Kidney (tissue), 14 donors: ENCODE results near the gene VEZF1. TPM values are rescaled to one million over a fixed set of nuclear protein-coding genes. Genes with fewer than 3 reads are reported as not detected.

Experiments used
- DNase-seq, 5 donors: peaks; one replicate each; pipeline ENCODE4 v3.0.0-alpha.2; 2013 to 2020
- FAIRE-seq: peaks from 2 replicates; lab custom pipeline; 2012; peaks lifted over from hg19 to GRCh38; lab: Jason Lieb, UNC
- H3K27ac ChIP-seq, 2 donors: one replicate each; pipeline ENCODE4 v1.7.0; 2013; ENCODE audit warnings: low read depth in 2 of 2, low read length in 2 of 2, inconsistent platforms in 1 of 2
- H3K27me3 ChIP-seq: one replicate; pipeline ENCODE4 v1.7.1; 2013; ENCODE audit warnings: low read length, inconsistent platforms; ENCODE audit not compliant: control insufficient read depth, insufficient read depth
- H3K36me3 ChIP-seq, 3 donors: one replicate each; pipeline versions ENCODE4 v1.7.0 to v1.7.1; 2013; ENCODE audit warnings: low read length in 3 of 3, control low read depth in 1 of 3, inconsistent platforms in 1 of 3; ENCODE audit not compliant: insufficient read depth in 3 of 3, control insufficient read depth in 2 of 3
- H3K4me1 ChIP-seq, 3 donors: one replicate each; pipeline versions ENCODE4 v1.7.0 to v1.7.1; 2013; ENCODE audit warnings: low read length in 3 of 3, inconsistent platforms in 1 of 3, low read depth in 1 of 3; ENCODE audit not compliant: control insufficient read depth in 2 of 3, insufficient read depth in 2 of 3
- H3K4me3 ChIP-seq, 3 donors: one replicate each; pipeline versions ENCODE4 v1.7.0 to v1.8.1; 2013; ENCODE audit warnings: low read length in 3 of 3, control low read depth in 1 of 3, inconsistent platforms in 1 of 3
- H3K9ac ChIP-seq, 3 donors: one replicate each; pipeline versions ENCODE4 v1.7.0 to v1.7.1; 2013; ENCODE audit warnings: low read length in 3 of 3, control low read depth in 1 of 3, inconsistent platforms in 1 of 3
- H3K9me3 ChIP-seq, 3 donors: one replicate each; pipeline versions ENCODE4 v1.7.0 to v1.7.1; 2013; ENCODE audit warnings: low read length in 3 of 3, control low read depth in 1 of 3, inconsistent platforms in 1 of 3; ENCODE audit not compliant: control insufficient read depth in 2 of 3, insufficient read depth in 1 of 3
- CTCF ChIP-seq: IDR thresholded peaks from 3 replicates; pipeline ENCODE4 v1.5.1; 2012; ENCODE audit warnings: mild to moderate bottlenecking, moderate library complexity, borderline replicate concordance; ENCODE audit not compliant: insufficient read depth; ENCODE audit errors: extremely low read depth
- intact Hi-C: fragments of 100-400 bp; cut with DNase I; formaldehyde crosslinking; loops from one replicate; pipeline ENCODE4 v1.11.1; 2022
- polyA plus RNA-seq: library from polyadenylated mRNA; stranded (reverse); fragments of 350-450 nt; fragmentation: Illumina TruSeq; extraction: RNeasy Lipid Tissue Mini Kit (QIAGEN cat#74804); gene quantifications from one replicate; pipeline ENCODE4 v1.2.3, GENCODE V29; 2014; ENCODE audit warnings: low read depth, low replicate concordance; ENCODE audit not compliant: insufficient read depth
- total RNA-seq: library from RNA; stranded (reverse); fragmentation: NEBNext Ultra II Directional; extraction: Animal tissue kit (Norgen Biotek cat#: 25700); gene quantifications from one replicate; pipeline ENCODE4 v1.2.1, GENCODE V29; 2021
- donor health status: control.
- donor health status: control.
- donor health status: control.
- donor health status: control.
- donor health status: control.
- donor health status: DM: yes; HTN: yes; CAD: no.
- donor health status: Normal renal cell carcinoma (clear cell type).

VEZF1 gene
- total and polyA plus RNA-seq, 2 donors from 2014 or later = 26.0 to 92.5 TPM

- Histone ChIP-seq H3K4me1 (peaks cover 5 to 21% (median 15%) of the 10 kb centered on the region in 3 donors), H3K4me3 (no peak overlapping the region), H3K9me3 (no peaks in the 10 kb centered on the region), H3K9ac (no peak overlapping the region), H3K27me3 (no peaks in the 10 kb centered on the region), H3K36me3 (peaks cover 0 to 2% (median 2%) of the 10 kb centered on the region in 3 donors), H3K27ac (no peak overlapping the region)
- DNase-seq = no peak
- TF ChIP-seq CTCF = no peak
- no peak for FAIRE-seq
- intact Hi-C loops = no loop called here
Observed at GRCh38 chr17:57994436-57994835, 6.4 kb upstream of the VEZF1 start.

DNA sequence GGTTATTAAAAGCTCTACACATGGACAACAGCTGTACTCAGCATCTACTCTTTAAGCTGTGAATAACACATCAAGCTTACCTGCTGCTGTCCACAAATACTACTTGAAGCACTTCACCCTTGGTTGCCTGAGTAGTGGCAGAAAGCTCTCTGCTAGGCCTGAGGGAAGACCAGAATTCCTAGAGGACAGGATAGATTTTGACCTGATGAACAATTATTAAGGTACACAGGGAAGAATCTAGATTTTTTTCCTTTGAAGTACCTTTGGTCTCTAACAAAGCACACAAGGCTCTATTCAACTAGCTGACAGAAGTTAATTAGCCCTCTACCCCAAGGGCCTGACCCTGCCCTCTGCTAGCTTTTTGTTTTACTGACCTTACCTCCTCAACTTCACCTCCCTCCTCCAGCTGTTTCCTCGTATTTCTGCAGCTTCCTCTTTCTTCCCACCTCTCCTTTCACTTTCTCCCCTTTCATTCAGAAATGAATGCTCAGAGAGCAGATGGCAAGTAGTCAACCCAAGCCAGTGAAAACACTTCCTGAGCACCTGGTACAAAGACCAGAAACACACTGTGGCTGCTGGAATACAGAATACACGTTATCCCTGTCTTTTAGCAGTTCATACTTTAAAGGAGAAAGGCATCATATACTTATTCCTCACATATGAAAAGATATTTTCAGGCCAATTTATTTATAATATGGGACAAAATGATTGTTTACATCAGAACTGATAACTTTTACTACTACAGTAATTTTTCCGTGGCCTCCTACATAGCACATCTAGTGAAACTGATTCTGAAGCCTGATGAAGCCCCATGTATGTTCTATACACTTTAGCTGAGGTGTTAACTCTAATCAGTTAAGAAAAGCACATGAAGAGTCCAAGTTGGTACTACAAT, 5.7 kb upstream of the VEZF1 start:
- FAIRE-seq = no peak

GRCh38 chr17:57991537-57991936, 3.5 kb upstream of the VEZF1 start:
- Histone ChIP-seq H3K27ac (no peak overlapping the region), H3K9me3 (no peaks in the 10 kb centered on the region), H3K4me3 (no peak overlapping the region), H3K36me3 (no peaks in the 10 kb centered on the region), H3K9ac (no peak overlapping the region), H3K4me1 (peaks cover 6 to 22% (median 18%) of the 10 kb centered on the region in 3 donors), H3K27me3 (no peaks in the 10 kb centered on the region)
- no peak for TF ChIP-seq CTCF
- FAIRE-seq (no peak), DNase-seq (no peak)
- intact Hi-C loops = no loop called here

More for the DNA sequence above, 5.7 kb upstream of the VEZF1 start:
- no peaks in the 10 kb centered on the region for H3K27me3 ChIP-seq
- DNase-seq = peak in 1 of 5 donors; percentile 42
- intact Hi-C loops = no loop called here
- TF ChIP-seq CTCF = no peak
- H3K9ac ChIP-seq = peak overlapping the region in 2 of 3 donors; percentile 10 to 28
- H3K4me1 ChIP-seq = peaks cover 6 to 21% (median 16%) of the 10 kb centered on the region in 3 donors
- no peak overlapping the region for H3K4me3 ChIP-seq
- peaks cover 0 to 2% (median 2%) of the 10 kb centered on the region in 3 donors for H3K36me3 ChIP-seq
- no peak overlapping the region for H3K27ac ChIP-seq
- H3K9me3 ChIP-seq = no peaks in the 10 kb centered on the region
